Measurements from ENCODE around the gene ELAVL1. TPM values are rescaled to one million over a fixed set of nuclear protein-coding genes. Genes with fewer than 3 reads are reported as not detected.

ELAVL1 gene
- total RNA-seq, 5 donors from 2014 or later (not counting 1 experiment from before 2014, with no cell fraction given): 33.6 to 62.1 (median 57.1) TPM

GRCh38 chr19:7981199-7981598, 24.2 kb downstream of the ELAVL1 start:
- Histone ChIP-seq H3K27me3 (replicated peaks in 1 of 2; ENCODE audit: control insufficient read depth in 2 of 2, extremely low read depth in 1 of 2, insufficient read depth in 2 of 2, low read length in 1 of 2) (no peaks in the 10 kb centered on the region), H3K9me3 (no peaks in the 10 kb centered on the region), H3K4me3 (ENCODE audit: control insufficient read depth in 1 of 2, extremely low read depth in 1 of 2, low read length in 1 of 2) (no peak overlapping the region), H3K36me3 (ENCODE audit: control insufficient read depth in 2 of 2, extremely low read depth in 1 of 2, insufficient read depth in 1 of 2, low read length in 1 of 2) (peaks cover 13 to 75% of the 10 kb centered on the region in 2 donors), H3K27ac (ENCODE audit: low read length) (no peak overlapping the region), H3K4me1 (ENCODE audit: control insufficient read depth in 1 of 2, extremely low read depth in 1 of 2, insufficient read depth in 2 of 2, low read length in 2 of 2) (no peaks in the 10 kb centered on the region)
- H3K36me3 Mint-ChIP-seq: peaks cover 34% of the 10 kb centered on the region
- no peak for ATAC-seq (replicated peaks in 1 of 4)
- ChIA-PET POLR2A (no interaction called here), CTCF (interaction anchor here (0.9 to 1.0 kb wide), 2 partner anchors 36 to 55 kb away, joined by 3 to 6 read pairs; no protein-coding TSS in a partner anchor)
- no peaks in the 10 kb centered on the region for H3K9me3 Mint-ChIP-seq
- no peak overlapping the region for H3K27ac Mint-ChIP-seq
- WGBS (ENCODE audit: insufficient coverage): 100% methylated on average over 3 of the region's 7 CpGs
- H3K4me1 Mint-ChIP-seq: peaks cover 0 to 6% (median 2%) of the 10 kb centered on the region in 3 donors
- H3K4me3 Mint-ChIP-seq: no peak overlapping the region
- no peaks in the 10 kb centered on the region for H3K27me3 Mint-ChIP-seq
- no peak for DNase-seq

- Histone ChIP-seq H3K9me3 (no peaks in the 10 kb centered on the region), H3K27ac (ENCODE audit: low read length) (no peak overlapping the region), H3K4me1 (ENCODE audit: control insufficient read depth in 1 of 2, extremely low read depth in 1 of 2, insufficient read depth in 2 of 2, low read length in 2 of 2) (no peaks in the 10 kb centered on the region), H3K4me3 (ENCODE audit: control insufficient read depth in 1 of 2, extremely low read depth in 1 of 2, low read length in 1 of 2) (no peak overlapping the region), H3K27me3 (replicated peaks in 1 of 2; ENCODE audit: control insufficient read depth in 2 of 2, extremely low read depth in 1 of 2, insufficient read depth in 2 of 2, low read length in 1 of 2) (no peaks in the 10 kb centered on the region), H3K36me3 (ENCODE audit: control insufficient read depth in 2 of 2, extremely low read depth in 1 of 2, insufficient read depth in 1 of 2, low read length in 1 of 2) (peaks cover 13 to 71% of the 10 kb centered on the region in 2 donors)
- Mint-ChIP-seq H3K27me3 (no peaks in the 10 kb centered on the region), H3K36me3 (peaks cover 30% of the 10 kb centered on the region), H3K4me3 (no peak overlapping the region), H3K9me3 (no peaks in the 10 kb centered on the region), H3K27ac (no peak overlapping the region), H3K4me1 (peaks cover 0 to 6% (median 2%) of the 10 kb centered on the region in 3 donors)
- WGBS (ENCODE audit: insufficient coverage): 95% methylated on average over 8 of the region's 12 CpGs
- CTCF ChIA-PET: interaction anchor here (0.9 to 1.0 kb wide), 2 partner anchors 36 to 54 kb away, joined by 3 to 6 read pairs; no protein-coding TSS in a partner anchor
- POLR2A ChIA-PET: no interaction called here
- ATAC-seq (replicated peaks in 1 of 4): no peak
- DNase-seq: no peak
Observed at GRCh38 chr19:7980635-7981121, 24.8 kb downstream of the ELAVL1 start.

DNA sequence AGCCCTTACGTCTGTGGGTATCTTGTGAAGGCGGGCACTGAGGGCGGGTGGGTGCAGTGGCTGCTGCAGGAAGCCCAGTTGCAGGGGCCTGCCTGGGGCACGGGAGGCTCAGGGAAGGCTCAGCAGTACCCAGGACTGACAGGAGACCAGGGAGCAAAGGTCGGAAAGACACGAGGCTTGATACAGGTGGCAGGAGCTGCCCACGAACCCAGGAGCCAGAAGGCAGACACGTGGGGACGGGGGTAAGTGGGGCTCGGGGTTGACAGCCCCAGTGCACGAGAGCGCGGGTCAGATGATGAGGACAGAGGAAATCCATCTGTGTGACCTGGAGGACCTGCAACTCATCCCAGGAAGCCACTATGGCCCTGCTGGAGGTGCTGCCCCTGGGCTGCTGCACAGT, 25.3 kb downstream of the ELAVL1 start:
- WGBS (ENCODE audit: insufficient coverage): 94% methylated on average over 10 of the region's 13 CpGs
- peaks cover 0 to 6% (median 2%) of the 10 kb centered on the region in 3 donors for H3K4me1 Mint-ChIP-seq
- no peaks in the 10 kb centered on the region for H3K9me3 ChIP-seq
- H3K36me3 Mint-ChIP-seq: peaks cover 30% of the 10 kb centered on the region
- H3K27ac ChIP-seq (ENCODE audit: low read length): no peak overlapping the region
- H3K27me3 ChIP-seq (replicated peaks in 1 of 2; ENCODE audit: control insufficient read depth in 2 of 2, extremely low read depth in 1 of 2, insufficient read depth in 2 of 2, low read length in 1 of 2): no peaks in the 10 kb centered on the region
- no peaks in the 10 kb centered on the region for H3K9me3 Mint-ChIP-seq
- no peak for DNase-seq
- H3K4me3 ChIP-seq (ENCODE audit: control insufficient read depth in 1 of 2, extremely low read depth in 1 of 2, low read length in 1 of 2): no peak overlapping the region
- H3K36me3 ChIP-seq (ENCODE audit: control insufficient read depth in 2 of 2, extremely low read depth in 1 of 2, insufficient read depth in 1 of 2, low read length in 1 of 2): peaks cover 17 to 72% of the 10 kb centered on the region in 2 donors
- CTCF ChIA-PET: interaction anchor here in 1 of 2 donors (0.9 kb wide), 1 partner anchor 35 kb away, joined by 6 read pairs; no protein-coding TSS in a partner anchor
- no peak overlapping the region for H3K4me3 Mint-ChIP-seq
- H3K27ac Mint-ChIP-seq: no peak overlapping the region
- no peak for ATAC-seq (replicated peaks in 1 of 4)
- no peaks in the 10 kb centered on the region for H3K4me1 ChIP-seq (ENCODE audit: control insufficient read depth in 1 of 2, extremely low read depth in 1 of 2, insufficient read depth in 2 of 2, low read length in 2 of 2)
- POLR2A ChIA-PET: no interaction called here
- no peaks in the 10 kb centered on the region for H3K27me3 Mint-ChIP-seq

DNA sequence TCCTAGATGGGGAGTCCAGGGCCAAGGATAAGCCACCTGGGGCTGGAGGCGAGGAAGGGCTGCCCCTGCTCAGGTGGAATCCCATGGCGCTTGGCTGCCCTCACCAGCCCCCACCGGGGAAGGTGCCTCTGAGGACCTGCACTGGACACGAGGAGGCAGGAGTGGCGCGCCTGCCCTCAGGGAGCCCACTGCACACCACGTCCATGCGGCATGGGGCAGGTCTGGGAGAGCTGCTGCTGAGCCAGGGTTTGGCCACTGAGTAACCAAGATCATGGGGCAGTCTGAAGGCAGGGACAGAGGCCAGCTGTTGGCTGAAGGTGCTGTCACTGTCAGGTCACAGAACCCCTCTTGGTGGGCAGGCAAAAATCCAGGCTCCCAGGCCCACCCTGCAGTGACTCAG, 25.9 kb downstream of the ELAVL1 start:
- DNase-seq: no peak
- Histone ChIP-seq H3K36me3 (ENCODE audit: control insufficient read depth in 2 of 2, extremely low read depth in 1 of 2, insufficient read depth in 1 of 2, low read length in 1 of 2) (peaks cover 22 to 74% of the 10 kb centered on the region in 2 donors), H3K4me3 (ENCODE audit: control insufficient read depth in 1 of 2, extremely low read depth in 1 of 2, low read length in 1 of 2) (no peak overlapping the region), H3K4me1 (ENCODE audit: control insufficient read depth in 1 of 2, extremely low read depth in 1 of 2, insufficient read depth in 2 of 2, low read length in 2 of 2) (no peaks in the 10 kb centered on the region), H3K27ac (ENCODE audit: low read length) (no peak overlapping the region), H3K9me3 (no peaks in the 10 kb centered on the region), H3K27me3 (replicated peaks in 1 of 2; ENCODE audit: control insufficient read depth in 2 of 2, extremely low read depth in 1 of 2, insufficient read depth in 2 of 2, low read length in 1 of 2) (no peaks in the 10 kb centered on the region)
- Mint-ChIP-seq H3K4me1 (peaks cover 0 to 6% (median 2%) of the 10 kb centered on the region in 3 donors), H3K4me3 (no peak overlapping the region), H3K27ac (no peak overlapping the region), H3K9me3 (no peaks in the 10 kb centered on the region), H3K36me3 (peaks cover 30% of the 10 kb centered on the region), H3K27me3 (no peaks in the 10 kb centered on the region)
- 79% methylated on average over 8 of the region's 8 CpGs for WGBS (ENCODE audit: insufficient coverage)
- ChIA-PET CTCF (no interaction called here), POLR2A (no interaction called here)
- no peak for ATAC-seq (replicated peaks in 1 of 4)

- Histone ChIP-seq H3K27ac (ENCODE audit: low read length) (no peak overlapping the region), H3K4me3 (ENCODE audit: control insufficient read depth in 1 of 2, extremely low read depth in 1 of 2, low read length in 1 of 2) (no peak overlapping the region), H3K36me3 (ENCODE audit: control insufficient read depth in 2 of 2, extremely low read depth in 1 of 2, insufficient read depth in 1 of 2, low read length in 1 of 2) (peaks cover 22 to 74% of the 10 kb centered on the region in 2 donors), H3K4me1 (ENCODE audit: control insufficient read depth in 1 of 2, extremely low read depth in 1 of 2, insufficient read depth in 2 of 2, low read length in 2 of 2) (no peaks in the 10 kb centered on the region), H3K27me3 (replicated peaks in 1 of 2; ENCODE audit: control insufficient read depth in 2 of 2, extremely low read depth in 1 of 2, insufficient read depth in 2 of 2, low read length in 1 of 2) (no peaks in the 10 kb centered on the region), H3K9me3 (no peaks in the 10 kb centered on the region)
- Mint-ChIP-seq H3K4me1 (peaks cover 0 to 5% (median 0%) of the 10 kb centered on the region in 3 donors), H3K27me3 (no peaks in the 10 kb centered on the region), H3K4me3 (no peak overlapping the region), H3K9me3 (no peaks in the 10 kb centered on the region), H3K36me3 (peaks cover 28% of the 10 kb centered on the region), H3K27ac (no peak overlapping the region)
- WGBS (ENCODE audit: insufficient coverage): 98% methylated on average over 10 of the region's 10 CpGs
- ATAC-seq (replicated peaks in 1 of 4) (no peak), DNase-seq (no peak)
- ChIA-PET CTCF (no interaction called here), POLR2A (no interaction called here)
Observed at GRCh38 chr19:7979011-7979410, 26.4 kb downstream of the ELAVL1 start.

GRCh38 chr19:7978179-7978825, 27.1 kb downstream of the ELAVL1 start:
- Mint-ChIP-seq H3K9me3 (no peaks in the 10 kb centered on the region), H3K4me1 (no peaks in the 10 kb centered on the region), H3K36me3 (peaks cover 29% of the 10 kb centered on the region), H3K27me3 (no peaks in the 10 kb centered on the region), H3K27ac (no peak overlapping the region), H3K4me3 (no peak overlapping the region)
- ChIA-PET POLR2A (no interaction called here), CTCF (no interaction called here)
- no peak for ATAC-seq (replicated peaks in 1 of 4)
- H3K9me3 ChIP-seq: no peaks in the 10 kb centered on the region
- H3K4me3 ChIP-seq (ENCODE audit: control insufficient read depth in 1 of 2, extremely low read depth in 1 of 2, low read length in 1 of 2): no peak overlapping the region
- H3K27ac ChIP-seq (ENCODE audit: low read length): no peak overlapping the region
- no peaks in the 10 kb centered on the region for H3K4me1 ChIP-seq (ENCODE audit: control insufficient read depth in 1 of 2, extremely low read depth in 1 of 2, insufficient read depth in 2 of 2, low read length in 2 of 2)
- WGBS (ENCODE audit: insufficient coverage): 99% methylated on average over 9 of the region's 12 CpGs
- no peaks in the 10 kb centered on the region for H3K27me3 ChIP-seq (replicated peaks in 1 of 2; ENCODE audit: control insufficient read depth in 2 of 2, extremely low read depth in 1 of 2, insufficient read depth in 2 of 2, low read length in 1 of 2)
- no peak for DNase-seq
- peaks cover 24 to 74% of the 10 kb centered on the region in 2 donors for H3K36me3 ChIP-seq (ENCODE audit: control insufficient read depth in 2 of 2, extremely low read depth in 1 of 2, insufficient read depth in 1 of 2, low read length in 1 of 2)
